HFFc6 (cell line): Measurements from ENCODE around the gene CD276. TPM values are rescaled to one million over a fixed set of nuclear protein-coding genes. Genes with fewer than 3 reads are reported as not detected.

Experiments used
- DNase-seq: peaks from one replicate; pipeline ENCODE4 v3.0.0-alpha.2; 2018
- H3K27ac Mint-ChIP-seq: 2 replicates; pipeline ENCODE4 v1.8.0; 2020; ENCODE audit warnings: mild to moderate bottlenecking, mixed read lengths
- H3K27me3 Mint-ChIP-seq: 2 replicates; pipeline ENCODE4 v1.8.0; 2021; ENCODE audit warnings: mild to moderate bottlenecking, moderate library complexity, mixed read lengths; ENCODE audit not compliant: insufficient read depth
- H3K36me3 Mint-ChIP-seq: 2 replicates; pipeline ENCODE4 v1.8.0; 2021; ENCODE audit warnings: low read depth, mixed read lengths
- H3K4me1 Mint-ChIP-seq: 2 replicates; pipeline ENCODE4 v1.8.0; 2020; ENCODE audit warnings: low read depth, mixed read lengths
- H3K4me3 Mint-ChIP-seq: 2 replicates; pipeline ENCODE4 v1.8.0; 2020; ENCODE audit warnings: mild to moderate bottlenecking, moderate library complexity, mixed read lengths
- H3K9me3 Mint-ChIP-seq: 2 replicates; pipeline ENCODE4 v1.8.0; 2020; ENCODE audit warnings: mild to moderate bottlenecking, mixed read lengths
- CTCF ChIP-seq: fragments of 200-600 bp; sonication (generic); IDR thresholded peaks from 2 replicates; pipeline ENCODE4 v1.5.0; 2021; ENCODE audit warnings: antibody characterized with exemption, mild to moderate bottlenecking
- total RNA-seq, 6 experiments: library from RNA; stranded (reverse); fragmentation: NEBNext Ultra II Directional; extraction: Animal tissue kit (Norgen Biotek cat#: 25700); gene quantifications; 2 replicates in 1 of 6; 3 replicates in 5 of 6; pipeline ENCODE4 v1.2.3, GENCODE V29; 2021

CD276 gene
- total RNA-seq, 6 experiments from 2014 or later: 86.5 to 121 (median 105) TPM

- no peaks in the 10 kb centered on the region for H3K4me1 Mint-ChIP-seq
- H3K27me3 Mint-ChIP-seq: peaks cover 27% of the 10 kb centered on the region
- H3K9me3 Mint-ChIP-seq: no peaks in the 10 kb centered on the region
- H3K36me3 Mint-ChIP-seq: no peaks in the 10 kb centered on the region
- H3K4me3 Mint-ChIP-seq: no peak overlapping the region
- no peak for DNase-seq
- TF ChIP-seq CTCF: no peak
- H3K27ac Mint-ChIP-seq: no peak overlapping the region
These were observed 74.3 kb downstream of the CD276 start for GRCh38 chr15:73758461-73758860.

- Mint-ChIP-seq H3K4me3 (no peak overlapping the region), H3K4me1 (no peaks in the 10 kb centered on the region), H3K27ac (no peak overlapping the region), H3K9me3 (no peaks in the 10 kb centered on the region), H3K27me3 (peaks cover 20% of the 10 kb centered on the region), H3K36me3 (no peaks in the 10 kb centered on the region)
- TF ChIP-seq CTCF: no peak
- DNase-seq: no peak
These were observed 76.4 kb downstream of the CD276 start for GRCh38 chr15:73760330-73761329.

- Mint-ChIP-seq H3K4me3 (no peak overlapping the region), H3K4me1 (no peaks in the 10 kb centered on the region), H3K27ac (no peak overlapping the region), H3K36me3 (no peaks in the 10 kb centered on the region), H3K27me3 (peaks cover 23% of the 10 kb centered on the region), H3K9me3 (no peaks in the 10 kb centered on the region)
- no peak for TF ChIP-seq CTCF
- DNase-seq: no peak
These were observed 79.7 kb downstream of the CD276 start for GRCh38 chr15:73763931-73764330.

Other genes with a start within 250 kb of the CD276 start
- not detected for gene REC114, start 241.2 kb upstream of the CD276 start, total RNA-seq
- 100 to 1,000 TPM; 183 to 215 (median 204) TPM for gene NPTN, start 51.0 kb upstream of the CD276 start, total RNA-seq
- gene INSYN1, start 69.0 kb downstream of the CD276 start, total RNA-seq: 1 to 10 TPM in 2 of 6 experiments, under 1 TPM in 4; 0.15 to 1.3 (median 0.28) TPM
- not detected for gene TBC1D21, start 189.2 kb downstream of the CD276 start, total RNA-seq
- gene LOXL1, start 242.1 kb downstream of the CD276 start, total RNA-seq: 100 to 1,000 TPM; 235 to 309 (median 288) TPM